SK-N-SH (cell line): Measurements from ENCODE around the gene NFKBIE. TPM values are rescaled to one million over a fixed set of nuclear protein-coding genes. Genes with fewer than 3 reads are reported as not detected.

ENCODE experiments used
- CTCF ChIA-PET: fragments of 300-600, 350-600 bp; formaldehyde crosslinking; extraction: SDS; loops from one replicate; lab custom pipeline; 2021; lab: Yijun Ruan, JAX
- POLR2A ChIA-PET: fragments of 350-600 bp; sonication (Branson Sonifier 250); formaldehyde crosslinking; extraction: SDS; loops from one replicate; lab custom pipeline; 2020; ENCODE audit warnings: antibody characterized with exemption, inconsistent platforms; lab: Yijun Ruan, JAX
- DNase-seq: peaks from one replicate; pipeline ENCODE4 v3.0.0; 2012
- H2AFZ ChIP-seq: fragments of 200-600 bp; sonication (generic); 2 replicates; pipeline ENCODE4 v1.8.1; 2016; ENCODE audit warnings: antibody characterized with exemption, mild to moderate bottlenecking, low read depth
- H3F3A ChIP-seq: fragments of 200-600 bp; sonication (generic); replicated peaks from 2 replicates; pipeline ENCODE3; 2016; ENCODE audit warnings: antibody characterized with exemption, mild to moderate bottlenecking; ENCODE audit not compliant: insufficient read depth
- H3K27ac ChIP-seq, 2 experiments: fragments of 200-500 bp in 1 of 2; fragments of 200-600 bp in 1 of 2; sonication (Bioruptor generic) in 1 of 2; sonication (generic), shearing (Covaris generic) in 1 of 2; 2 replicates each; pipeline versions ENCODE4 v1.5.1 to v1.6.1; 2014 to 2016; ENCODE audit warnings: low read depth in 2 of 2, inconsistent platforms in 1 of 2, low read length in 1 of 2, mild to moderate bottlenecking in 1 of 2, mixed read lengths in 1 of 2
- H3K27me3 ChIP-seq: fragments of 200-600 bp; sonication (generic), shearing (Covaris generic); 2 replicates; pipeline ENCODE4 v1.6.1; 2016; ENCODE audit warnings: mixed run types; ENCODE audit not compliant: insufficient read depth
- H3K36me3 ChIP-seq, 2 experiments: fragments of 200-500 bp in 1 of 2; fragments of 200-600 bp in 1 of 2; sonication (Bioruptor generic) in 1 of 2; sonication (generic) in 1 of 2; replicated peaks in 1 of 2; 2 replicates each; pipeline versions ENCODE3 to v1.5.1; 2014 to 2016; ENCODE audit warnings: low read length in 1 of 2, mild to moderate bottlenecking in 1 of 2; ENCODE audit not compliant: insufficient read depth in 2 of 2, control insufficient read depth in 1 of 2
- H3K4me1 ChIP-seq, 2 experiments: fragments of 200-500 bp in 1 of 2; fragments of 200-600 bp in 1 of 2; sonication (Bioruptor generic) in 1 of 2; sonication (generic), shearing (Covaris generic) in 1 of 2; 2 replicates each; pipeline versions ENCODE4 v1.5.1 to v1.6.1; 2014 to 2016; ENCODE audit warnings: low read depth in 1 of 2, low read length in 1 of 2, mixed run types in 1 of 2; ENCODE audit not compliant: insufficient read depth in 2 of 2, control insufficient read depth in 1 of 2
- H3K4me2 ChIP-seq: fragments of 200-600 bp; sonication (generic), shearing (Covaris generic); 2 replicates; pipeline ENCODE4 v1.6.1; 2017; ENCODE audit warnings: mixed run types
- H3K4me3 ChIP-seq, 2 experiments: fragments of 200-500 bp in 1 of 2; fragments of 200-600 bp in 1 of 2; sonication (Bioruptor generic) in 1 of 2; sonication (generic), shearing (Covaris generic) in 1 of 2; 2 replicates each; pipeline versions ENCODE4 v1.5.1 to v1.8.1; 2014 to 2016; ENCODE audit warnings: low read depth in 2 of 2, inconsistent platforms in 1 of 2, low read length in 1 of 2, mild to moderate bottlenecking in 1 of 2, mixed read lengths in 1 of 2, moderate library complexity in 1 of 2
- H3K79me2 ChIP-seq: fragments of 200-600 bp; sonication (generic); 2 replicates; pipeline ENCODE4 v1.8.1; 2017; ENCODE audit warnings: mild to moderate bottlenecking; ENCODE audit not compliant: insufficient read depth
- H3K9ac ChIP-seq: fragments of 200-600 bp; sonication (generic); 2 replicates; pipeline ENCODE4 v1.6.1; 2017; ENCODE audit warnings: mixed run types
- H3K9me2 ChIP-seq: fragments of 200-600 bp; sonication (generic); 2 replicates; pipeline ENCODE4 v1.6.1; 2017; ENCODE audit warnings: mixed run types
- H3K9me3 ChIP-seq: fragments of 200-600 bp; sonication (generic); 2 replicates; pipeline ENCODE4 v1.6.1; 2017; ENCODE audit warnings: mixed run types, mild to moderate bottlenecking, moderate library complexity
- H4K20me1 ChIP-seq: fragments of 200-600 bp; sonication (generic); 2 replicates; pipeline ENCODE4 v1.6.1; 2017; ENCODE audit warnings: mild to moderate bottlenecking, mixed run types; ENCODE audit not compliant: insufficient read depth
- FOSL2 ChIP-seq: IDR thresholded peaks from 2 replicates; pipeline ENCODE4 v1.4.0; 2012; ENCODE audit warnings: low read depth, mild to moderate bottlenecking, moderate library complexity, borderline replicate concordance
- MEF2A ChIP-seq: IDR thresholded peaks from 2 replicates; pipeline ENCODE4 v1.4.0; 2012; ENCODE audit warnings: low read depth, borderline replicate concordance
- MXI1 ChIP-seq: IDR thresholded peaks from 2 replicates; pipeline ENCODE4 v1.6.1; 2012; ENCODE audit warnings: mild to moderate bottlenecking, low read depth, low read length, improper control_type of control experiment
- RAD21 ChIP-seq: IDR thresholded peaks from 2 replicates; pipeline ENCODE4 v1.6.1; 2012; ENCODE audit warnings: mild to moderate bottlenecking, low read length
- RCOR1 ChIP-seq: fragments of 150-350 bp; IDR thresholded peaks from 2 replicates; pipeline ENCODE4 v1.6.1; 2017; ENCODE audit warnings: antibody characterized with exemption, low read length
- RFX5 ChIP-seq: IDR thresholded peaks from 2 replicates; pipeline ENCODE4 v1.6.1; 2012; ENCODE audit warnings: mild to moderate bottlenecking, improper control_type of control experiment, low read length
- SMC3 ChIP-seq: IDR thresholded peaks from 2 replicates; pipeline ENCODE4 v1.6.1; 2012; ENCODE audit warnings: low read depth, low read length, improper control_type of control experiment
- TCF12 ChIP-seq: IDR thresholded peaks from 2 replicates; pipeline ENCODE4 v1.4.0; 2012
- TEAD4 ChIP-seq: IDR thresholded peaks from 2 replicates; pipeline ENCODE4 v1.4.0; 2012; ENCODE audit warnings: mild to moderate bottlenecking, borderline replicate concordance; ENCODE audit not compliant: insufficient read depth
- YY1 ChIP-seq: IDR thresholded peaks from 2 replicates; pipeline ENCODE4 v1.4.0; 2012; ENCODE audit warnings: low read depth, mild to moderate bottlenecking
- WGBS: methylation state at CpG from one replicate; pipeline ENCODE4 v1.1.6; 2017; ENCODE audit warnings: low lambda C conversion rate; 5-methylcytosine and 5-hydroxymethylcytosine counted together
- polyA plus RNA-seq, 3 experiments: library from polyadenylated mRNA; depleted of rRNA; stranded (reverse); fragments of >200 nt; gene quantifications; 2 replicates each; pipeline ENCODE4 v1.2.3, GENCODE V29; 2012
- TF ChIP-seq, protein P1 (sequence below): fragments of 200-600 bp; sonication (generic); IDR thresholded peaks from 2 replicates; pipeline ENCODE4 v1.6.1; 2017; ENCODE audit warnings: antibody characterized with exemption, mild to moderate bottlenecking, moderate library complexity

NFKBIE gene
- polyA plus RNA-seq, 1 of the 3 experiments (the other 2 are of a cell fraction): 5.8 TPM

DNA sequence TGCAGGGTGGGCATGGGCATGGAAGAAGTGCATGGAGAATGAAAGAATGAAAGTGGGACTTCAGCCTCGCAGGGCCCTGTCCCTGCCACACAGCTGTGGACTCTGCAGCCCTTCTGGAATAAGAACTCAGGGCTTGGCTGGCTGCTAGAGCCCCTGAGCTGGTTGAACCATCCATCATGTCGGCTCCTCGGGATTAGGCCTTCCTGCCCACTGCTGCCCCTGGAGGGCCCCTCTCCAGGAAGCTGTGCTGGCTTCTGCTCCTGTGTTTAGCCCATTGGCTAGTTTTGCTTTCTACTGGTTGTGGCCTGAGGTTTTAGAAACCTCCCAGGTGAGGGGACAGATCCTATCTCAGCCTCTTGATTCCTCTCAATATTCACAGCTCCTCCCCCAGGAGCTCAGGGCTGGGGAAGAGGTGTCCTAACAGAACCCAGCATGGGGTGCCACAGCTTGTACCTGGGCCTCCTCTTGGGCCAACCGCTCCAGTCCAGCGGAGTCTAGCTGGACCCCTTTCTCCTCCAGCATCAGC lies 39.9 kb upstream of the NFKBIE start:
- no peak overlapping the region for H2AFZ ChIP-seq
- CTCF ChIA-PET: interaction anchor here (0.6 to 16.5 kb wide), 29 partner anchors 7 to 188 kb away, joined by 3 to 238 read pairs (median 7); partner anchors contain the start of genes AARS2, NFKBIE, SLC35B2 and SPATS1
- H3K9ac ChIP-seq: no peak overlapping the region
- H3K9me2 ChIP-seq: no peaks in the 10 kb centered on the region
- H4K20me1 ChIP-seq: no peaks in the 10 kb centered on the region
- H3F3A ChIP-seq: no peaks in the 10 kb centered on the region
- 88% methylated on average over 2 of the region's 5 CpGs for WGBS
- peaks cover 11 to 67% of the 10 kb centered on the region in 2 experiments for H3K36me3 ChIP-seq
- no peaks in the 10 kb centered on the region for H3K9me3 ChIP-seq
- POLR2A ChIA-PET: interaction anchor here (0.8 to 1.9 kb wide), 6 partner anchors 8 to 58 kb away, joined by 3 to 7 read pairs (median 4); partner anchors contain the start of genes AARS2, HSP90AB1 and TMEM151B
- H3K27ac ChIP-seq: no peak overlapping the region; a peak in 1 of 4 replicates
- H3K4me3 ChIP-seq: no peak overlapping the region
- H3K4me1 ChIP-seq: no peaks in the 10 kb centered on the region
- H3K4me2 ChIP-seq: no peak overlapping the region
- no peak for TF ChIP-seq MEF2A
- TF ChIP-seq TCF12: no peak
- no peak for TF ChIP-seq MXI1
- no peak for TF ChIP-seq RFX5
- TF ChIP-seq TEAD4: no peak
- no peak for TF ChIP-seq RCOR1
- TF ChIP-seq, all 33 proteins: peak for 0
- Histone ChIP-seq H3K27me3 (no peaks in the 10 kb centered on the region), H3K79me2 (no peaks in the 10 kb centered on the region)
- DNase-seq: no peak

DNA sequence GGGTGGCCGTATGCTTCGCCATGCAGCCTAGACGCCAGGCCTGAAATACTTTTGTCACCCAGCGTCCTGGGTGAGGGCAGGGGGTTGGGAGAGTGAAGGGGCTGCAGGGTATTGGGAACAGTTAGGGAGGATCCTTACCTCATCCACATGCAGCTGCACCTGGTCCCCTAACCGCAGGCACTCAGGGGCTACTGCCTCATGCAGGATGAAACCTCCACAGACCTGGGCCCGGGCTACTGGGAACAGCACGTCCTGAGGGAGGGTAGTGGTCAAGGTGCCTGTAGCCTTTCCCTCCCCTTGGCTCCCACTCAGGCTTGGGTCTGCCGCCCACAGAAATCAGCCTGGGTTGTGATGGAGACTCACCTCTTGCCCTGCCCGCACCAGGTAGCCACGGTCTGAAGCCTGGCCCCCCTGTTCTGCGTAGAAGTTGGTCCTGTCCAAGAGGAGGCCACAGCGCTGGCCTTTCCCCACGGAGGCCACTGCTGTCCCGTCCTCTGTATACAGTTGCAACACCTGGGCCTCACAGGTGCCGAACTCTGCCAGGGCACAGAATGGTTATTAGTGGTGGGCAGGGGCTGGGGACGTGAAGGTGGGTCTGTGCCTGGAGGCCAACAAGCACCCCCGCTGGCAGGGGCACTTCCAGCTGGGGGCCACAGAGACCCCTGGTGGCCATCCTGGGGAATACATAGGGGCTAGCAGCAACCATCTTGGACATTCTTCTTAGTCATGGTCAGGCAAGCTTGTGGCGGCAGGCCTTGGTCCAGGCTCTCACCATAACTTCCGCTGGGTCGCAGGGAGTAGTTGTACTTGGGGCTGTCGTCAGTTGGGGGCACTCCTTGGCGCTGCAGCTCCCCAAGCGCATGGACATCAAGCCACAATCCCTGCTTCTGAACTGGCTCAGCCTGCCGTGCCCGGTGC lies 39.2 kb upstream of the NFKBIE start:
- no peaks in the 10 kb centered on the region for H3K27me3 ChIP-seq
- no peaks in the 10 kb centered on the region for H3K79me2 ChIP-seq
- no peaks in the 10 kb centered on the region for H3K9me2 ChIP-seq
- no peaks in the 10 kb centered on the region for H4K20me1 ChIP-seq
- 77% methylated on average over 11 of the region's 25 CpGs for WGBS
- no peak overlapping the region; a peak in 1 of 4 replicates for H3K27ac ChIP-seq
- H3K4me3 ChIP-seq: no peak overlapping the region
- H2AFZ ChIP-seq: no peak overlapping the region
- POLR2A ChIA-PET: interaction anchor here (0.8 to 1.9 kb wide), 6 partner anchors 8 to 58 kb away, joined by 3 to 7 read pairs (median 4); partner anchors contain the start of genes AARS2, HSP90AB1 and TMEM151B
- DNase-seq: peak; percentile 84
- H3F3A ChIP-seq: no peaks in the 10 kb centered on the region
- H3K4me1 ChIP-seq: no peaks in the 10 kb centered on the region
- CTCF ChIA-PET: interaction anchor here (0.6 to 16.5 kb wide), 29 partner anchors 8 to 187 kb away, joined by 3 to 238 read pairs (median 7); partner anchors contain the start of genes AARS2, NFKBIE, SLC35B2 and SPATS1
- no peak overlapping the region for H3K9ac ChIP-seq
- no peak overlapping the region for H3K4me2 ChIP-seq
- peaks cover 5 to 60% of the 10 kb centered on the region in 2 experiments for H3K36me3 ChIP-seq
- H3K9me3 ChIP-seq: no peaks in the 10 kb centered on the region
- TF ChIP-seq YY1 (no peak), SMC3 (peak; percentile 63), FOSL2 (no peak), RAD21 (peak; percentile 54), MEF2A (no peak)
- TF ChIP-seq, protein P1, sequence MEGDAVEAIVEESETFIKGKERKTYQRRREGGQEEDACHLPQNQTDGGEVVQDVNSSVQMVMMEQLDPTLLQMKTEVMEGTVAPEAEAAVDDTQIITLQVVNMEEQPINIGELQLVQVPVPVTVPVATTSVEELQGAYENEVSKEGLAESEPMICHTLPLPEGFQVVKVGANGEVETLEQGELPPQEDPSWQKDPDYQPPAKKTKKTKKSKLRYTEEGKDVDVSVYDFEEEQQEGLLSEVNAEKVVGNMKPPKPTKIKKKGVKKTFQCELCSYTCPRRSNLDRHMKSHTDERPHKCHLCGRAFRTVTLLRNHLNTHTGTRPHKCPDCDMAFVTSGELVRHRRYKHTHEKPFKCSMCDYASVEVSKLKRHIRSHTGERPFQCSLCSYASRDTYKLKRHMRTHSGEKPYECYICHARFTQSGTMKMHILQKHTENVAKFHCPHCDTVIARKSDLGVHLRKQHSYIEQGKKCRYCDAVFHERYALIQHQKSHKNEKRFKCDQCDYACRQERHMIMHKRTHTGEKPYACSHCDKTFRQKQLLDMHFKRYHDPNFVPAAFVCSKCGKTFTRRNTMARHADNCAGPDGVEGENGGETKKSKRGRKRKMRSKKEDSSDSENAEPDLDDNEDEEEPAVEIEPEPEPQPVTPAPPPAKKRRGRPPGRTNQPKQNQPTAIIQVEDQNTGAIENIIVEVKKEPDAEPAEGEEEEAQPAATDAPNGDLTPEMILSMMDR: peak; percentile 76
